Stimulated activated CD4-positive, alpha-beta T cell treated with anti-CD3 and anti-CD28 coated beads, Interleukin-4, amount 100 ng/mL, for 1 hour (primary cell): ENCODE results near the gene ELOVL7.
"Not testable (repeated sequence)": the region's sequence is repeated elsewhere in the genome, so short reads cannot be mapped to it uniquely, and the experiment has no call there.

Experiments
- DNase-seq: peaks from one replicate; pipeline ENCODE4 v3.0.0-alpha.2; 2020

ELOVL7 gene

DNA sequence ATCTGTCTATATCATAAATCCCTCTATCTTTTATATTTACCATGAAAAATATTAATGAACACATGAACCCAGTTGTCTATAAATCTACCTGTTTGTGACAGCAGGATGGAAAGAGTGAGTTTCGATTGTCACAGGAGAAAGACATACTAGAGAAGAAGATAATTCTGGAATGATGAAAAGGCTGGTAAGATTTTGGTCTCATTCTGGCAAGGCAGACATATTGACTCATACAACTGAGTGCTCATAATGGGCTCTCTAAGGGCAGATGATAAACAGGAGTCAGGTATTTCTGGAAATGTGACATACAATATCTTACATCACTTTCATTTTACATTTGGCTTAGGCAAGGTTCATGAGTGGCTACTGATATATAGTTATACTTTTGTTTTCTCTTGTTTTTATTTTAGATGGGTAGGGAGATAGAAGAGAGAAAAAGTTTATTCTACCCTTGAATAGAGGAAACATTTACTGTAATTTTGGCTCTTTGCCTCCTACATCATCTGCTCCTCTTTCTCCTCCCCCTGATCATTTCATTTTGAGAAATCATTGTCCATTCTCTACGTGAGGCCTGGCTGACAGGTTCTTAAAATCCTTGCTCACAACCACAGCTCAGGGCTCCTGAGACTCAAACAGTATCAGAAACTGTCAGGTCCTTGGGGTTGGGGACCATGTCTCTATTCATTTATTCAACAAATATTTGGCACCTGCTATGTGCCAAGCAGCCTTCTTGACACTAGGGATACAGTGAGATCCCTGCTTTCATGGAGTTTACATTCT lies 14.4 kb downstream of the ELOVL7 start:
- no peak for DNase-seq

DNA sequence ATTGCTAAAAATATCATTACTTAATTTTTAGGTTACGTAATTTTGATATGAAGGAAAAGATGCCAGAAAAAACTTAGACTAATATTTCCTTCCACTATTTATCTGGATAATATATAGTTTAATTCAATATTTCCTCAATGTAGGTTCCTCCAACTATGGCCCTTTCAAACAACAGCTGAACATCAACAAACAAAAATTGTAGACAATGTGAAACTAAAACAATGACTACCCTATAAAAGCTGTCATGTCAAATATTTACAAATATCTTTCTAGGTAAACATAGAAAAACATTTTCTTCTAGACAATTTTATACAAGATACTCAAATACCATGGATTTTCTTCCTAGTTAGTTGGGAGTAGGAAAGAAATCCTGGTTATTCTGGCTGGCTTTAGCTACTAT lies 16.9 kb downstream of the ELOVL7 start:
- no peak for DNase-seq

DNA sequence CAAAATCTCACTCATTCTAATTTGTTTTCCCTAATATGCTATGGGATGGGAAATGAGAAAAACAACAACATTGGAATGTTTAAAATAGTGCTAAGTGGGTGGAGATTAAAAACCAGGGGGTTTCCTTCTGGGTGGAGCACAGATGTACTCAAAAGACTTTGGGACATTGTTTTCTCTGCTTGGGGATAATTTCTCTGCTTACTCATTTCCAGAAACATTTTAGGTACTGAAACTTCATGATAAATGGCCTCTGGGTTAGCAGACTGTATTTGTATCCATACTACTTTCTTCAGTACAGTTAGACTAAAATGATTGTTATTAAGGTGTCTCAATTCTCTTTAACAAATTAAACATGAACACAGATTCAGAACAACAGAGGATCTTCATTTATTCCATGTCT lies 17.4 kb downstream of the ELOVL7 start:
- no peak for DNase-seq

- DNase-seq = no peak
Measured at GRCh38 chr5:60823574-60823973, 20.5 kb downstream of the ELOVL7 start.

DNA sequence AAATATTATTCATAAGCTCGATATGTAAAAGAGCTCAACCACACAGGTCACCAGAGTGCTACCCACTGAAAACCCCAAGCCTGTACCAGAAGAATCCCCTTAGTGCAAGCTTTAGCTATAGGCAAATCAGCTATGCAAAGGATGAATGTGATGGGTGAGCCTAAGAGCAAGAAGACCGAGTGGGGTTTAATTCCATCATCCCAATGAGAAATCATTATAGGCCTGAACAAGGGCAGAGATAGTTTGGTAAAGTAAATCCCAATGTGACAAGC lies 21.8 kb downstream of the ELOVL7 start:
- no peak for DNase-seq

GRCh38 chr5:60821488-60822284 lies 22.4 kb downstream of the ELOVL7 start:
- DNase-seq = no peak

DNA sequence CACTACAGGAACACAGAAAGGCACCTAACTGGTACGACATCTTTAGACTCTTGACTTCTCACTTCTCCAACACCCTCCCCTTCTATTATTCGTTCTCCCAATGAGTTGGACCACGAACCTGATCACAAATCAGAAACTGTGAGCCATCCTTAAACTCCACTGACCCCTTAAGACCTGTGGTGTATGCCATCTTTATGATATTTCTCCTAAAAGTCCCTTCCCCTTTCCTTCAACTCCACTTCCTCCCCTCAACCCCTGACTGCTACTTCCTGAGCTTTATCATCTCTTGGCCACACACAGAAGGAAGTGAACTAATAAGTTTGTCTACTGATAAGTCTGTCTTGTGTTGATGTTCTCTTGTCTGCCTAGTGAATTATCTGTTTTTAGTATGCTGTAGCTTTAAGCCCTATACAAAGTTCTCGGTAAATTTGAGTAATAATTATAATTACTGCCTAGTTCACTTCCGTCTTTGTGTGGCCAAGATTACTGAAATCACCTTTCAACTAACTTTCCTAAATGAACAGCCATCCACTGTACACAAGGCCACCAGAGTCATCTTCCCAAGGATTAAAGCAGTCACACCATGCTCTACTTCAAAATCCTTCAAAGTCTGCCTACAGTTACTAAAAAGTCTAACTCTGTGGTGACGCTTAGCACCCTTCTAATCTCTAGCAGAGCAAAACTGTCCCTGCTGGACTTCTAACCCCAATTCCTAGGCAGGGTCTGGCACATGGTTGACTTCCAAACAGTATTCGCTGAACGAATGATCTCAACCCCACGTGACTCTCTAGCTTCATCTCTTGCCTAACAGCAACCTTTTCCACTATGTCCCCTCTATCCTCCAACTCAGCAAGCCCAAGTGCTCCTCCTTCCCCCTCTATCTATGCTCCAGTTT lies 23.2 kb downstream of the ELOVL7 start:
- no peak for DNase-seq

DNA sequence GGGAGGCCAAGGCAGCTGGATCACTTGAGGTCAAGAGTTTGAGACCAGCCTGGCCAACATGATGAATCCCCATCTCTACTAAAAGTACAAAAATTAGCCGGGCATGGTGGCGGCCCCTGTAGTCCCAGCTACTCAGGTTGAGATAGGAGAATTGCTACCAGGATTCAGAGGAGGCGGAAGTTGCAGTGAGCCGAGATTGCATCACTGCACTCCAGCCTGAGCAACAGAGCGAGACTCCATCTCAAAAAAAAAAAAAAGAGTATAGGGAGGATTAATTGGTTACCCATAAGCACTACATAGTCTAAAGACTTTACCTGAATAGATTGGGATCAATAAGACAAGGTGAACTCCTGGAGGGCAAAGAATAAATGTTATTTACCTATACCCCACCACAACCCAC lies 27.9 kb downstream of the ELOVL7 start:
- not testable (repeated sequence) for DNase-seq

DNA sequence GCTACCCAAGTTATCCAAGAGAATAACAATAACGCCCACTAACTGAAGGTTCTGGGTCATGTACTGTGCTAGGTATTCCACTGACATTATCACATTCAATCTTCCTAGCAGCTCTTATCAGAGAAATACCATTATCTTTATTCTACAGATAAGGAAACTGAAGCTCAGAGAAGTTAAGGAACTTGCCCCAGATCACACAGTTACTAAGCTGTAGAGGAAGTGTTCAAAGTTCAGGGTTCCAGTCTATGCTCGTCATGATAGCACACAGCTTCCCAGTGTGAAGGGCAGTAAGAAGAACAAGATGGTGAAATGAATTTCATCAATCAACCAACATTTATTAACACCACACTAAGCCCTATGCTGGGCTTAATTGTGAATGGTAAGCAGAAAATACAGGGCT lies 29.6 kb downstream of the ELOVL7 start:
- no peak for DNase-seq

DNA sequence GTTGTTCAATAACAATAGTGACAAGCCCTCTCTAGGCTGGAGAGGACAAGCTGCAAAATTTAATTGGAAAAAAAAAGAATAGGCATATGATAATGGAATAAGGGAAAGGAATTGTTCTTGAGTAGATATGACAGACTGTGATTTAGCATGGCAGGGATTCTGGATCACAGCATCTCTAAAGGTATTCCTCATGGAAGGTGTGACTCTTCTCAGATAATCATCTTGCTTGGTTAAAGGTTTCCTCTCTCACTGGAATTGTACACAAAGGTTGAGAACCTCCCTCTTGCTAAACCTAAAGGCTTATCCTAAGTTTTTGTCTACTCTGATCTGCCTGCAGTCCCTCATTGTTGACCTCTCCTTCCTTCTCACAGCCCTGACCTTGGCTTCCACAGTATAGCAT lies 31.6 kb downstream of the ELOVL7 start:
- no peak for DNase-seq

- no peak for DNase-seq
Measured at GRCh38 chr5:60811105-60811504, 33.0 kb downstream of the ELOVL7 start.

- DNase-seq = no peak
Measured at GRCh38 chr5:60810438-60811085, 33.5 kb downstream of the ELOVL7 start.

DNA sequence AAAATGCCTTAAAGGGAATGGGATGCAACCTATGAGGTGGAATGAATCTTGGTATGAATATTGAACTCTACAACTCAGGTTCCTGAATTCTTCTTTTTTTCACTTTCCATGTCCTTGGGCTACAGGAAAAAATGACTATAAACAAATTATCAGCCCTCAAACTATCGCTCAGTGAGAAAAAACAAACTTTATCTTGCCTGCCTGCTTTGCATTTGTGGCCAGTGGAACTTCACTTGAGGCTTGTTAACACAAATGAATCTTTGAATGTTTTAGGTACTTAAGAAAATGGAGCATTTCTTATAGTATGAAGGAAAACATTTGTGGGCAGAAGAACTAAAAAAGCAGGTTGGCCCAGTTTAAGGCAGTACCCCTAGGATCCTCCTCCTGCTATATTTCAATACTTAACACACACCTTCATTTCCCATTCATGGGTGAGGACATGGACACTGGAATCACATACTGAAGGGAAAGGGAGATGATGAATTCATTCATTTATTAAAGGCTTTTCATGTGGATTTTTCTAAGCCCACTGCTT lies 34.1 kb downstream of the ELOVL7 start:
- no peak for DNase-seq

DNA sequence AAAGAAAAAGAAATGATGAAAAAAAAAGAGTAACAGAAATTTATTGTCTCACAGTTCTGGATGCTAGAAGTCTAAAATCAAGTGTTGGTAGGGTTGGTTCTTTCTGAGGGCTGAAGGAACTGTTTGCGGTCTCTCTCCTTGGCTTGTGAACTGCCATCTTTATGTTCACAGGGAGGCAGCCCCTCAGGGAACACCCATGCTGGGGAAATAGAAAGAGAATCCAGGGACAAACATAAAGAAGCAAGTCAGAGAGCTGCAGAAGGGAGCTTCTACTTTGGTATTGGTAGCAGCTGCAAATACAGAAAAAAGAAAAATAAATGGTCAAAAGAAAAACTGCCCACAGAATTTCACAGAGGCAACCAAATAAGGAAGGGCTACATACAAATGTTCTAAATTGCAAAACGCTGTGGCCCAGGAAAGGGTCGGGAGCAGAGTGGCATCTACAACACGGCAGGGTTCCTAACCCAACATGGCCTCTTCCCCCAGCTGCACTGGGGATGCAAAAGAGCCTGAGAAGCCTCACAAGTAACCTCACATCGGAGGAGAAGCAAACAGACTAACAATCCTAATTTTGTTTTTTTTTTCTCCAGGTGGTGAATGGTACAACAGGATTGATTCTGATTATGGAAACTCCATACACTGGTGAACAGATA lies 37.4 kb downstream of the ELOVL7 start:
- DNase-seq = no peak

- no peak for DNase-seq
Measured at GRCh38 chr5:60805463-60805862, 38.6 kb downstream of the ELOVL7 start.

- no peak for DNase-seq
Measured at GRCh38 chr5:60803712-60804111, 40.4 kb downstream of the ELOVL7 start.

- DNase-seq = no peak
Measured at GRCh38 chr5:60802986-60803385, 41.1 kb downstream of the ELOVL7 start.

DNA sequence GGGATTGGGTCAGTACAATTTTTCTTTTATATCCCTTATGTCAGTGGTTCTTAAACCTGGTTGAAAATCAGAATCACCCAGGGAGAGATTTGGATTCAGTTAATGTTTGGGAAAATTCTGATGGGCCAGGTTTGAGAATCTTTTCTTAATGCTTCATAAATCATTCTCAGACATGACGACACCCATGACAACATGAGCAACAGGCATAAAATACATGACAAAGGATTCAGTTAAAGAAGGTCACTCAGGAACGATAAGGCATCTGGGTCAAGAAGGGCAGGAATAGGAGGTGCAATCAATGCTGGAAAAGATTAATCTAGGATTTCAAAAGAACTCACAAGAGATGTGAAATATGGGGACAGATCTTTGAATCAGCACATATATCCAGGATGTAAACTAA lies 41.8 kb downstream of the ELOVL7 start:
- DNase-seq = no peak

- DNase-seq = no peak
Measured at GRCh38 chr5:60797482-60798153, 46.5 kb downstream of the ELOVL7 start.

GRCh38 chr5:60795424-60795950 lies 48.6 kb downstream of the ELOVL7 start:
- not testable (repeated sequence) for DNase-seq

DNA sequence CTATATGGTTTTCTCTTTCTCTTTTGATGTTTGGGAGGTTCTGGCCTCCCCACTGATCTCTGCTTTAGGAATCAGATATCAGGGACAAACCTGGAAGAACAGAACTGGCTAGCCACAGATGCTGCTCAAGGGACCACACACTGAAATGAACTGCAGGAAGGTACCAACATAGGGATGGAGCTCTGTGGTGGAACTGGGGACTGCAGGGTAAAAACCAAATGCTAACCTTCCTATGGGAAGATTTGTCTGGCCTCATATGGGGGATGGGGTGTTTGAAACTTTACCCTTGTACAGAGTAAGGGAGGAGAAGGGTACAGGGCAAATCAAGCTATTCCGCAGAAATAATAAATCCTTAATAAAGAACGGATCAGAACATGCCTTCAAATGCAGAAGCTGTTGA lies 49.4 kb downstream of the ELOVL7 start:
- no peak for DNase-seq
